ENCODE measurements around the gene KLHL2. TPM values are rescaled to one million over a fixed set of nuclear protein-coding genes. Genes with fewer than 3 reads are reported as not detected.

The KLHL2 gene
- total and polyA plus RNA-seq, 2 of the 13 experiments (the other 11 are each of a cell fraction or from before 2014, with no cell fraction given), result 9.2 to 17.6 TPM

GRCh38 chr4:165369522-165369921 lies 162.2 kb downstream of the KLHL2 start (continued):
- TF ChIP-seq ZNF280D (CRISPR knock-in tag; IDR thresholded peaks at IDR 0.05) (peak; percentile 90), HHEX (CRISPR knock-in tag; IDR thresholded peaks at IDR 0.05) (no peak), ZNF672 (CRISPR knock-in tag; IDR thresholded peaks at IDR 0.05) (no peak), ZNF124 (CRISPR knock-in tag; IDR thresholded peaks at IDR 0.05) (peak; percentile 64; the same call in 1 of the 2 replicates), NR2F1 (CRISPR knock-in tag; IDR thresholded peaks at IDR 0.05) (peak; percentile 86 to 98), DZIP1 (CRISPR knock-in tag; IDR thresholded peaks at IDR 0.05) (no peak), ZNF34 (CRISPR knock-in tag; IDR thresholded peaks at IDR 0.05; ENCODE audit: borderline replicate concordance) (no peak), U2AF1 (optimal IDR thresholded peaks at IDR 0.05; ENCODE audit: low read depth, low read length) (no peak), TCF7L2 (IDR thresholded peaks at IDR 0.05; ENCODE audit: low read depth, low read length) (no peak), ELF1 (CRISPR knock-in tag; IDR thresholded peaks at IDR 0.05) (no peak; the same call in 1 of the 2 replicates), ASH2L (IDR thresholded peaks at IDR 0.05; ENCODE audit: insufficient read length, low read depth, low read length) (peak; percentile 62), ZNF230 (CRISPR knock-in tag; IDR thresholded peaks at IDR 0.05) (no peak), KAT7 (CRISPR knock-in tag; IDR thresholded peaks at IDR 0.05; ENCODE audit: borderline replicate concordance) (peak; percentile 83; the same call in 1 of the 2 replicates), MTA1 (CRISPR knock-in tag; IDR thresholded peaks at IDR 0.05; ENCODE audit: borderline replicate concordance) (no peak; the same call in 1 of the 2 replicates), HOXA7 (CRISPR knock-in tag; IDR thresholded peaks at IDR 0.05) (no peak), HMG20A (CRISPR knock-in tag; IDR thresholded peaks at IDR 0.05; ENCODE audit: borderline replicate concordance) (peak; percentile 93), MNT (IDR thresholded peaks at IDR 0.05) (no peak), ARID4A (CRISPR knock-in tag; IDR thresholded peaks at IDR 0.05; ENCODE audit: borderline replicate concordance) (peak; percentile 52; the same call in 1 of the 2 replicates), SALL2 (CRISPR knock-in tag; IDR thresholded peaks at IDR 0.05) (no peak), MIXL1 (CRISPR knock-in tag; IDR thresholded peaks at IDR 0.05) (peak; percentile 81)
